Activated T-cell treated with anti-CD3 and anti-CD28 coated beads, Interleukin-2, amount 50 U/mL, for 72 hours (primary cell): ENCODE results near the gene GNAT1. TPM values are rescaled to one million over a fixed set of nuclear protein-coding genes. Genes with fewer than 3 reads are reported as not detected.
A peak's percentile ranks its signal among the peaks of the same experiment; 100 is the strongest.

Source experiments
- ATAC-seq, 2 donors: fragments of 150-1000 bp; cut with Tn5 transposase; replicated peaks in 1 of 2; 2 replicates each; pipeline ENCODE4 v1.10.0; 2021; ENCODE audit warnings: moderate library complexity in 2 of 2, mild to moderate bottlenecking in 1 of 2
- DNase-seq, 2 donors: peaks; one replicate each; pipeline ENCODE4 v3.0.0; 2021 to 2022; ENCODE audit warnings: mixed read lengths in 1 of 2
- H3K27ac Mint-ChIP-seq: one replicate; pipeline ENCODE4 v1.8.0; 2022; ENCODE audit warnings: mild to moderate bottlenecking, moderate library complexity, mixed read lengths
- H3K27me3 Mint-ChIP-seq: one replicate; pipeline ENCODE4 v1.8.0; 2022; ENCODE audit warnings: low read depth, mixed read lengths
- H3K36me3 Mint-ChIP-seq, 2 donors: one replicate each; pipeline ENCODE4 v1.8.0; 2022; ENCODE audit warnings: mixed read lengths in 2 of 2, mild to moderate bottlenecking in 1 of 2; ENCODE audit not compliant: insufficient read depth in 2 of 2
- H3K4me1 Mint-ChIP-seq: one replicate; pipeline ENCODE4 v1.8.0; 2022; ENCODE audit warnings: low read depth, mixed read lengths
- H3K4me3 Mint-ChIP-seq, 2 donors: one replicate each; pipeline ENCODE4 v1.8.0; 2022; ENCODE audit warnings: mild to moderate bottlenecking in 2 of 2, mixed read lengths in 2 of 2, moderate library complexity in 2 of 2
- H3K9me3 Mint-ChIP-seq, 2 donors: one replicate each; pipeline ENCODE4 v1.8.0; 2022; ENCODE audit warnings: mixed read lengths in 2 of 2
- total RNA-seq, 2 donors: library from RNA; stranded (reverse); gene quantifications; one replicate each; pipeline ENCODE4 v1.2.3, GENCODE V29; 2022

Gene GNAT1
- total RNA-seq, 2 donors from 2014 or later, result not detected

GRCh38 chr3:50166620-50167019, 24.8 kb upstream of the GNAT1 start:
- Mint-ChIP-seq H3K27ac (no peak overlapping the region), H3K27me3 (no peaks in the 10 kb centered on the region), H3K4me3 (no peak overlapping the region), H3K4me1 (no peaks in the 10 kb centered on the region), H3K9me3 (no peaks in the 10 kb centered on the region), H3K36me3 (no peaks in the 10 kb centered on the region)
- DNase-seq, result no peak
- ATAC-seq, result no peak

DNA sequence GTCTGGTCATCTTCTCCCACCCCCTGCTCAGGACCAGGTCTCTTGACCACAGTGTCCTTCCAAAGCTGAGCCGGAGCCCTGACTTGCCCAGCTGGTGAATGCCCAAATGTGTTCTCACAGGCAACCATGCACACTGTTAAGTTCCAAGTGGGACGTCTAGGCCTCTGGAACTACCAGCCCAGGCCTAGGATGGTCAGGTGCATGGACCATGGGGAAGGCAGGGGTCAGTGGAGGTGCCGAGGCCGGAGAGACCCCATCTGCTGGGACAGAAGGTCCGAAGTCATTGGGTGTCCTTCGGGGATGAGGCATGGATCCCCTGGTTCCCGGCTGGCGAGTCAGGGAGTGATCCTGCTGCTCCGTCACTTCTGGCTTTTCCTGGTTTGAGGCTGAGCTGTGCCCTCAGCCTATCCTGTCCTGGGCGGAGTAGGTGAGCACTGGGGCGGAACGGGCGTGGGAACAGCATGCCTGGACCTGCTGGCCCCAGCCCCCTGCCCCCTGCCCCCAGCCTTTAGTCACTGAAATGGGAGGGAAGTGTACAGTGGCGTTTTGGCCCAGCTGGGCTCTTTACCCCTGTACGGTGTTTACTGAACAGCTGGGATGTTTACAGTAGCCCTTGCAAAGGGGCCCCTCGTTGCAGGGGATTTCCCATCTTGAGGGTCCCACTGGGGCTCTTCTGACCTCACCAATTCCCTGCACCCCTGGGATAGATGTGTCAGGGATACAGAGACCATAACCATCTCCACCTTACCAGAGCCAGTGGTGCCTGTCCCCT, 24.2 kb upstream of the GNAT1 start:
- no peak overlapping the region for H3K4me3 Mint-ChIP-seq
- H3K27me3 Mint-ChIP-seq, result no peaks in the 10 kb centered on the region
- DNase-seq (no peak), ATAC-seq (no peak)
- no peak overlapping the region for H3K27ac Mint-ChIP-seq
- H3K36me3 Mint-ChIP-seq, result no peaks in the 10 kb centered on the region
- H3K9me3 Mint-ChIP-seq, result no peaks in the 10 kb centered on the region
- H3K4me1 Mint-ChIP-seq, result no peaks in the 10 kb centered on the region

DNA sequence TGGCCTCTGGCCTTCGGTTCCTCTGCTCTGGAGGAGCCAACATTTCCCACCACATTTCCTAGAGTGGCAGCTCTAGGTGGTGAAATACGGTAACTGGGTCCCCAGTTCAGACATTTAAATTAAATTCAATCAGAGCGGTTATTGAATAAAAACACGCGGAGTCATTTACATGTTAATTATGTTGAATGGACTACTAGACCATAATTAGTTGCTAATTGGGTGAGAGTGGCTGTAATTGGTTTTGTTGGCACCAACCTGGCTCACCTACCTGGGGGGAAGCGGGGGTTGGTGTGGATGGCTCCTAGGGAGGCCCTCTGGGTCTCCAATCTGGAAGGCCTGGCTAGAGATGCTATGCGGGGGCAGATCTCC, 23.6 kb upstream of the GNAT1 start:
- Mint-ChIP-seq H3K27me3 (no peaks in the 10 kb centered on the region), H3K4me1 (no peaks in the 10 kb centered on the region), H3K27ac (no peak overlapping the region), H3K4me3 (no peak overlapping the region), H3K9me3 (no peaks in the 10 kb centered on the region), H3K36me3 (no peaks in the 10 kb centered on the region)
- ATAC-seq (no peak), DNase-seq (no peak)

DNA sequence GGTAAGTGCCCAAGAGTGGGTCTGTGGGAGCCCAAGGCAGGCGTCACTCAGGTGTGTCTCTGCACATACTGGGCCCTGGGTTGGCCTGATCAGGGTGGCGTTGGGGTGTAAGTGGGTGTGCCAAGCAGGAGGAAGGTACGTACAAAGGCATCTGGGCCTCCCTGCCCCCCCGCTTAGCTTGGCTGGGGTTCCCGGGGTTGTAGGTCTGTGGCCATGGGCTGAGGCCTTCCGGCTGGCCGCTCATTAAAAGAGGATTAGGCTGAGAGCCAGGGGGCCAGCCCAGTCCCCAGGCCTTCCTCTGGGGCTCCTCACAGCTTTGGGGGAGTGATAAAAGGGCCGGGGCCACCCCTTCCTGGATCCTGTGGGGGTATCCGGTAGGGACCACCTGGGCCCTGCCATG, 23.0 kb upstream of the GNAT1 start:
- ATAC-seq (no peak), DNase-seq (no peak)
- no peak overlapping the region for H3K27ac Mint-ChIP-seq
- H3K36me3 Mint-ChIP-seq, result no peaks in the 10 kb centered on the region
- no peak overlapping the region for H3K4me3 Mint-ChIP-seq
- no peaks in the 10 kb centered on the region for H3K27me3 Mint-ChIP-seq
- no peaks in the 10 kb centered on the region for H3K9me3 Mint-ChIP-seq
- no peaks in the 10 kb centered on the region for H3K4me1 Mint-ChIP-seq

DNA sequence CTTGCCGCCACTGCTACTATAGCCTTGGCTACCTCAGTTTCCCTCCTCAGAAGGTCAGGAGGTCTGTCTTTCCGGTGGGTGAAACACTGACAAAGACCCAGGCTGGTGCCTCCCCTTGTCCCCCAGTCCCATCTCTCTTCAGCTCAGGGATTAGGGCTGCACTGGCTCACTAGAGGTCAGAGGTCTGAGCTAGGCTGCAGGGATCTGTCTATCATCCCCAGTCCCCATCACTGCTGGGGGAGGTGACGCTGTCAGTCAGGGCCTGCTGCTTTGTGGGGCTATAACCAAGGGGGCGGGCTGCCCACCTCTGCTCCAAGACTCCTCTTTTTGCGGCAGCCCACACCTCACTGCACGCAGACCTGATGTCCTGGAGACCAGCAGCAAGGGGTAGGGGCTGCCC, 22.6 kb upstream of the GNAT1 start:
- Mint-ChIP-seq H3K36me3 (no peaks in the 10 kb centered on the region), H3K9me3 (no peaks in the 10 kb centered on the region), H3K4me3 (no peak overlapping the region), H3K27me3 (no peaks in the 10 kb centered on the region), H3K27ac (no peak overlapping the region), H3K4me1 (peaks cover 3% of the 10 kb centered on the region)
- ATAC-seq (no peak), DNase-seq (no peak)

- Mint-ChIP-seq H3K9me3 (no peaks in the 10 kb centered on the region), H3K36me3 (no peaks in the 10 kb centered on the region), H3K27me3 (no peaks in the 10 kb centered on the region), H3K27ac (no peak overlapping the region), H3K4me1 (peaks cover 5% of the 10 kb centered on the region), H3K4me3 (no peak overlapping the region)
- DNase-seq (no peak), ATAC-seq (no peak)
Observed at GRCh38 chr3:50169232-50169832, 22.1 kb upstream of the GNAT1 start.

DNA sequence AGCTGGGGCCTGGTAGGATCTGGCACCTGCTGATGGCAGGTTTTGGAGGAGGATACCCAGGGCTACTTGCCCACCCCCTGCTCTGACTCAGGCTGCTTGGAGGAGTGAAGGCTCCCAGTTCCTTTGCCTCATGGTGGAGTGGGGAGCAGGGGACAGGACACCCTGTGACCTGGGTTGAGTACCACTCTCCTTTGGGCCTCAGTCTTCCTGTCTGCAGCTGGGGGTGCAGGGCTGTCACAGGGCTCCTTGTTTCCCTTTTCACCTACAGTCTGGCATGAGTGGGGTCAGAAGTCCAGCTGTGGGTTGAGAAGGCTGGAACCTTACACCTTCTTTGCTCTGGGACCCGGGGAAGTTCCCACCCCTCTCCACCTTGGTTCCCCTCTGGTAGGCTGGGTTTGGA, 21.6 kb upstream of the GNAT1 start:
- H3K27me3 Mint-ChIP-seq, result no peaks in the 10 kb centered on the region

DNA sequence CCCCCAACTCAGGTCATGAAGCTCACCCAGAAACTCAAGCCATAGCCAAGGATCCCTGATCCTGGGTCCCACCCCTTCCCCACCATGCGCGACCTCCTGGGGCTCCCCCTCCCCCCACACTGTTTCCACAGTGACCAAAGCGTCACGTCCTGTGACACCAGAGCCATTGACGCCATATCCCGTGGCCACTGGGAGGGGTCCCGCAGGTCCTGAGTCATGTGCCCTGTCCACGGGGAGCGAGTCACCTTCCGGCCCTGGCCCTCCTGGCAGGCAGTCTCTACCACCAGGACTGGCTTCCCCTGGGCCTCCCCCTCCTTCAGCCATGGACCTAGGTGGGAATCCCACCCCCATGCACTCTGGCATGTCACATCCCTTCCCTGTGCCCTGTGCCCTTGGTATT, 20.7 kb upstream of the GNAT1 start:
- Mint-ChIP-seq H3K36me3 (no peaks in the 10 kb centered on the region), H3K27ac (no peak overlapping the region), H3K9me3 (no peaks in the 10 kb centered on the region), H3K27me3 (no peaks in the 10 kb centered on the region), H3K4me3 (no peak overlapping the region), H3K4me1 (peaks cover 5% of the 10 kb centered on the region)
- DNase-seq, result no peak
- ATAC-seq, result peak in 1 of 2 donors; percentile 47

More for the DNA sequence above, 21.6 kb upstream of the GNAT1 start:
- Mint-ChIP-seq H3K4me3 (no peak overlapping the region), H3K27ac (no peak overlapping the region), H3K9me3 (no peaks in the 10 kb centered on the region), H3K4me1 (peaks cover 5% of the 10 kb centered on the region), H3K36me3 (no peaks in the 10 kb centered on the region)
- ATAC-seq (no peak), DNase-seq (no peak)

DNA sequence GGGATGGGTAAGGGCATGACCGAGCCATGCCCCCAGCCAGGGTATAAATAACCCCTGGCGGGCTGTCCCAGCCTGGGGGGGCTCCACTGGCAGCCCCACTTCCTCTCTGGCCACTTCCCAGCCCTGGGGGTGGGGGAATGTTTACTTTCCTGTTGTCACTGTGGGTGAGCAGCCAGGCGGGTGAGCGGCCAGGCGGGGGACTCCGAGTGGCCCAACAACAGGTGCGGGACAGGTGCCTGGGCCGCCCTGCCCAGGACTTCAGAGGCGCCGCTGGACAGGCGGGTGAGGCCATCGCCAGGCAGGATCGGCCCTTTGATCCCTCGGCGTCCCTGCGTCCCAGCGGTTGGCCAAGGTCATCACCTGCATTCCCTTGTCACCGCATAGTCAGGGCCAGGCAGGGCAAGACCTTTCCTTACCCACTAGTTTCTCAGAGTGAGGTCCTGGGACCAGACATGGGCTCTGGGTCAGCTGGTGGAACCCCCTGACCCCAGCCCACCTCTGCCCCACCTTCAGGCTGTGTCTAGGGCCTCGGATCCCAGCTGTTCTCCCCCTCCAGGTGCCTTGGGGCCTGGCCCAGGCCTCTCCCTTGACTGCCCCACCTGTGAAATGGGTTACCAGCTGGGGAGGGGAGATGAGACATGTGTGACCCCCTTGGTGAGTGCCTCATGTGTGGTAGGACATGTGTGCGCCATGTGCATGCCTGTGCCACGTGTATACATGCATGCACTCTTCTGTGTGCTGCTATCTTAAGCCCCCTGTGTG, 19.7 kb upstream of the GNAT1 start:
- Mint-ChIP-seq H3K4me1 (peaks cover 5% of the 10 kb centered on the region), H3K9me3 (no peaks in the 10 kb centered on the region)

DNA sequence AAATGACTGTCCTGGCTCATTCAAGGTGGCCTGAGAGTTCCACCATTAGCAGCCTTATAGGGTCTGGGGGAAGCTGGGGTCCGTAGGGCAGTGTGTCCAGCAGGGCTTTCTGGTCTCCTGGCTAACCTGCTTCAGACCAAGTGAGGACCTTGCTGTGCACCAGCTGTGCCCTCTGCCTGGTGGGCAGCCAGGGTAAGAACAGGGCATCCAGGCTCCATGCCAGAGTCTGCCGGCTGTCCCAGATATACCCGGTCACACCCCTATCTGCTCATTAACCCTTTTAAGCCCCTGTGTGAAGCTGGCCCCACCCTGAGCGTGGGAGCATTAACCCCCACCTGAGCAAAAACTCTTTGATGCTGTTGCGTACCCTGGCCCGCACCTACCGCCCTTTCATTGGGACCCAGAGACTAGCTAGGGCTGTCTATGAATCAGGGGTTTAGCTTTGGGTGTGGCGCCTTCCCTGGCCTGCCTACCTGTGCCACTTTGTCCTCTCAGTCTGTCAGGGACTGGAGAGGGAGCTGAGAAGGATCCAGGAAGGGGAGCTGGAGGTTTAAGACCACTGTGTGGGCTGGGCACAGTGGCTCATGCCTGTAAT, 18.7 kb upstream of the GNAT1 start:
- H3K4me1 Mint-ChIP-seq, result peaks cover 5% of the 10 kb centered on the region
- no peaks in the 10 kb centered on the region for H3K36me3 Mint-ChIP-seq
- no peak for DNase-seq
- H3K4me3 Mint-ChIP-seq, result no peak overlapping the region
- H3K27ac Mint-ChIP-seq, result no peak overlapping the region
- no peaks in the 10 kb centered on the region for H3K27me3 Mint-ChIP-seq
- ATAC-seq, result no peak
- no peaks in the 10 kb centered on the region for H3K9me3 Mint-ChIP-seq

More for the DNA sequence above, 19.7 kb upstream of the GNAT1 start:
- ATAC-seq (no peak), DNase-seq (no peak)
- H3K27me3 Mint-ChIP-seq, result no peaks in the 10 kb centered on the region
- no peak overlapping the region for H3K27ac Mint-ChIP-seq
- no peak overlapping the region for H3K4me3 Mint-ChIP-seq
- H3K36me3 Mint-ChIP-seq, result no peaks in the 10 kb centered on the region

- no peaks in the 10 kb centered on the region for H3K9me3 Mint-ChIP-seq
- peaks cover 5% of the 10 kb centered on the region for H3K4me1 Mint-ChIP-seq
- ATAC-seq, result no peak
- DNase-seq, result no peak
- H3K27me3 Mint-ChIP-seq, result no peaks in the 10 kb centered on the region
- no peaks in the 10 kb centered on the region for H3K36me3 Mint-ChIP-seq
- no peak overlapping the region for H3K4me3 Mint-ChIP-seq
- H3K27ac Mint-ChIP-seq, result no peak overlapping the region
Observed at GRCh38 chr3:50173685-50174516, 17.5 kb upstream of the GNAT1 start.

- Mint-ChIP-seq H3K36me3 (no peaks in the 10 kb centered on the region), H3K9me3 (no peaks in the 10 kb centered on the region), H3K27me3 (no peaks in the 10 kb centered on the region), H3K4me3 (no peak overlapping the region), H3K27ac (no peak overlapping the region), H3K4me1 (peaks cover 5% of the 10 kb centered on the region)
- DNase-seq (no peak), ATAC-seq (no peak)
Observed at GRCh38 chr3:50174517-50174895, 16.9 kb upstream of the GNAT1 start.
